GM10847 (cell line): ENCODE results near the gene SLC1A2.

ENCODE experiments used
- POLR2A ChIP-seq: IDR thresholded peaks from 2 replicates; pipeline ENCODE4 v1.6.1; 2011; ENCODE audit not compliant: insufficient read length; ENCODE audit errors: extremely low read depth

Gene SLC1A2

DNA sequence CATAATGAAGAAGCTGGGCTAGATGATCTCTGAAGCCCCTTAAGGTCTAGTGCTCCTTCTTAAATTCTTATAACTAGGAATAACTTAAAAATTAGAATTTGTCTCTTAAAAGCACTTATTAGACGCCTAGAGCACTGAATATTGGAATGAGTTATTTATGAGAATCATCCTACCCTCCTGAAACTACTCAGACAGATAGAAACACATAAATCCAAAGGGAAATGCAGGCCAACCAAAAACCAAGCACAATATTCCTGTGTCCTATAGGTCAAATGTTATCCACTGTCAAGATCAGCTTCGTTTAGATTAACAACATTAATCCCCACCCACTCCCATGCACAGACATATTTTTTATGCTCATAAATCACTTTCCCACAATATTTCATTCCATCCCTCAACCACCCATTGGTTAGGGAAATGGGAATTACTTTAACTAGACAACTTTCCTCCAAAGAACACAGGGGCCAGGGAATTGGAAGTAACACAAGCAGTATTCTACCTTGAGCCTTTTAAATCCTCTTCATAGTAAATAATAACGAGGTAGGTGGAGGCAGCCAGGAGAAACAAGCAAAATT lies 193.3 kb downstream of the SLC1A2 start:
- no peak for TF ChIP-seq POLR2A

GRCh38 chr11:35223991-35224390 lies 195.4 kb downstream of the SLC1A2 start:
- no peak for TF ChIP-seq POLR2A

- no peak for TF ChIP-seq POLR2A
These were observed 196.0 kb downstream of the SLC1A2 start for GRCh38 chr11:35223371-35223796.

GRCh38 chr11:35218956-35219355 lies 200.4 kb downstream of the SLC1A2 start:
- no peak for TF ChIP-seq POLR2A

DNA sequence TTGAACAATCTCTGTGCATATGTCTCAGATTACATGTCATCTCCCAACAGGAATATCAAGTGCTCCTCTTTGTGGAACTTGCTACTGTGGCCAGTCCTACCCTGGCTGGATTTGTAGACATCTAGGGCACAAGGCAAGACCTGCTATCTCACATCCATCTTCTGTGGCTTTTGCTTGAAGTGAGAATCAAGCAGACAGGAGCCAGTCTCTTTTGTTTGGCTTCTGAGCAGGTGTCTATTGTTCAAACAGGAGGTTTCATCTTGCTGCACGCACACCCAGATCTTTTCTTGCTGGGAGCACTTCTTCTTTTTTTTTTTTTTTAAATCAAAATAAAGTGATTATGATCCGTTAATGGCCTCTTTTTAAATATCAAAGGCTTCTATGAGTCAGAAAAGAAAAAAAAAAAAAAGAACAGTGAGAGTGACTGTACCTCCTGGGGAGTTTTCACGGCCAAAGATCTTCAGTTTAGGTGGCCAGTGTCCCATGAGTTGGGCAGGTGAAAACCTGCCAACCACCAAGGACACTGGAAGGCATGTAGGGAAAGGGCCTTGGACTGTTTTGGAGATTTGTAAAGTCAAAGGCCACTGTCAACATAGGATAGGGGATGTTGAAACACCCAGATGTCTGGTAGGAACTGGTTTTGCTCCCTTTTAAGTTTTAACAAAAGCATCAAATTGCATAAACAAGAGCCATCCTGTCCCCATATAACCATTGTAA lies 202.2 kb downstream of the SLC1A2 start:
- TF ChIP-seq POLR2A, result no peak

GRCh38 chr11:35215945-35216344 lies 203.4 kb downstream of the SLC1A2 start:
- no peak for TF ChIP-seq POLR2A

GRCh38 chr11:35214792-35215193 lies 204.6 kb downstream of the SLC1A2 start:
- TF ChIP-seq POLR2A, result no peak

GRCh38 chr11:35214226-35214770 lies 205.1 kb downstream of the SLC1A2 start:
- no peak for TF ChIP-seq POLR2A

DNA sequence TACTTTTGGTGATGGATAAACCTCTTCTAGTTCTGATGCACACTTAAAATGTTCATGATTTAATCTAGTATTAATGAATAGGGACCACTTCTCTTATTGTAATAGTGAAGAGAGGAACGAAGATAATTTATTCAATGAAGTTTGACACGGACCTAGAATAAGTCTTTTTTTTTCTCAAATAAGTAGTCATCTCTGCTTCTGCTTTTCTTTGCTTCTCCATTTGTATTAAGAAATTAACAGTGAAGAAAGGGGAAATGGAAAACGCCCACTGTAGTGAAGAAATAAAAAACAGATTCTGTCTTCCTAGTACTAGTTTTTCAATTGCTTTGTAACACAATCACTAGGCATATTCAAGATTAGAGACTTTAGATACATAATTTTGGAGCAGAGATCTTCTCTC lies 207.4 kb downstream of the SLC1A2 start:
- no peak for TF ChIP-seq POLR2A

DNA sequence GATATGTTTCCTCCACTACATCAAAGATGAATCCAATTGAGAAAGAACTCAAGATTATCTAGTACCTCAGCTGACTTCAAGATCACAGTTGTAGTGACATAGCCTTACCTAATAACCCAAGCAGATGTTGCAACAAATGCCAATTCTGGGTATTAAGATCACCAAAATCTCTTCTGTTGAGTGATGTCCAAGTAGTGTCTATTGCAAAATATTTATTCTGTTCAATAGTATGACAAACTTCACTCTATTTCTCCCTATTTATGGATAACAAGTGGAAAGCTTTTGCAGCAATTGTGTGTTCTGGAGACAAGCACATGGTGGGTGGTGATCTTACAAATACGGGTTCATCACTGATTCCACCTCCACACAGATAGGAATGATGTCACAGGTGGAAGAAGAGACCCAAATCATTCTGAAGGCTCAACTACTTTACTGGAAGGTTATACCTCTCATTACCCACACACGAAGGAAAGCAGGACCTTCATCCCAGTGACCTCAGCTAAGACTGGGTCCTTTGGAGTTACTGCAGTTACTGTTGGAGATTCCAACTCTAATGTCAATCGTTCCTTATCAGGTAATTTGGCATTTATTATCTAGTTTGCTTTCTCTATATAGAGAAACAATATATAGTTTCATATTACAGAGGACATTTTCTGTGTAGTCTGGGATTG lies 208.3 kb downstream of the SLC1A2 start:
- no peak for TF ChIP-seq POLR2A

GRCh38 chr11:35208795-35209194 lies 210.6 kb downstream of the SLC1A2 start:
- no peak for TF ChIP-seq POLR2A

DNA sequence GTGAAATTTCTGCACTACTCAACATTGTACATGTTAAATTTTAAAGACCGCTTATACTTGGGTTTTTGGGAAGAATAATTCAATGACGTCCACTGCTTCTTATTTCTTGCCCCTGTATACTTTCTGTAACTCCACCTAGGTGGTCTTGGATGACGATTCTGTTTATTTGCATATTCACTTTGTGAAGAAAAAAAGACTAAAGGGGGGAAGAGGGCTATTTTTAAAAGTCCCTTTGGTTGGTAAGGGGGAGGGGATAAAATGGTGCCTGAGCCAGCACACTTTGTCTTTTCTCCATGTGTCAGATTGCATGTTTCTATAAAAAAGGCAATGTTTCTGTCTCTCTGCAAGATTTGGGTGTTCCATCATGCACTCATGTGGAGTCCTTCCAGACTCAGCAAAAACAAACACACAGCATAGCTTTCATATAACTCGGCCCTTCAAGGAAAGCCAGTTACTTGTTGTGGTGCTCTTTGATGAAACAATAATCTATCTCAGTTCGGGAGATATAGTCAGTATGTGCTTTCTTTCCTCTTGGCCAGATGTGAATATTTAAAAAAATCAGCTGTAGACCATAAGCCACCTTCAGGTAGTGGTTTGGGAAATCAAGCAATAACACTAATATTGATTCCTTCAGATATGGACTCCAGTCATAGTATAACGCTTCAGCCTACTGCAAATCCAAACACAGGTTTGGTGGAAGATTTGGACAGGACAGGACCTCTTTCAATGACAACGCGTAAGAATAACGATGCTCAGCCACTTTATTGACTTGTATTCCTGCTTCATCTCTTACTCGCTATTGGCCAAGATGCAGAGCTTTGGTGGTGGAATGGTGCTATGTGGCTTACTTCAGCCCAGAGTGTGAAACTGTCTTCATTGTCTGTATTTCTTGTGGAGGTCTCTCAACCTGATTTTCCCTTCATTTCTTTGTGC lies 211.6 kb downstream of the SLC1A2 start:
- no peak for TF ChIP-seq POLR2A

GRCh38 chr11:35206616-35207015 lies 212.7 kb downstream of the SLC1A2 start:
- no peak for TF ChIP-seq POLR2A

DNA sequence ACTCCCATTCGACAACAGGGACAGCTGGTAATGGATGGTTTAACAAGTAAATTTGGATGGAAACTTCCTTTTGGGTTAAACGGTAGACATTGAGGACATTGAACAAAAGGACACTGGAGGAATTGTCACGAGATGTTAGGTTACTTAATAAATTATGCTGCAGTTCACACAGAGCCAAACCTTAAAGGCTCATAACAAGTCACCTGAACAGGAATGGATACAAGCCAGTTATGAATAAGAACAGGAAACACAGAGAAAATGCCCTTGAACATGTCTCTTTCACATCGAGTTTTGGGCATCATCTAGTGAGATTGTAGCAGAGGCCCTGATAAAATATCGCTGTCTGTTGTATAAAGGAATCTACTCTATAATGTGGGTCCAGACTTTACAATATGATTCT lies 214.7 kb downstream of the SLC1A2 start:
- no peak for TF ChIP-seq POLR2A
